Measurements from ENCODE around the gene FBXW4. TPM values are rescaled to one million over a fixed set of nuclear protein-coding genes. Genes with fewer than 3 reads are reported as not detected.

FBXW4 gene
- total and polyA plus RNA-seq, 2 donors: 47.2 to 55.5 TPM

GRCh38 chr10:101631821-101632475 is 63.0 kb downstream of the FBXW4 start:
- WGBS: 80% methylated on average over 8 of the region's 8 CpGs
- H3K4me1 ChIP-seq (ENCODE audit: insufficient read depth): no peaks in the 10 kb centered on the region
- DNase-seq (ENCODE audit: extremely low spot score): no peak
- H3K4me3 ChIP-seq (ENCODE audit: low read depth, low read length): no peak overlapping the region
- H3K36me3 ChIP-seq (ENCODE audit: insufficient read depth): peaks cover 2% of the 10 kb centered on the region
- H3K27ac ChIP-seq (ENCODE audit: low read depth): no peak overlapping the region

- H3K4me1 ChIP-seq (ENCODE audit: insufficient read depth): no peaks in the 10 kb centered on the region
- WGBS: 100% methylated on average over 1 of the region's 1 CpG
- DNase-seq (ENCODE audit: extremely low spot score): no peak
- H3K4me3 ChIP-seq (ENCODE audit: low read depth, low read length): no peak overlapping the region
- no peak overlapping the region for H3K27ac ChIP-seq (ENCODE audit: low read depth)
- H3K36me3 ChIP-seq (ENCODE audit: insufficient read depth): peaks cover 2% of the 10 kb centered on the region
Measured at GRCh38 chr10:101630633-101630920, 64.4 kb downstream of the FBXW4 start.

GRCh38 chr10:101629837-101630632 is 64.9 kb downstream of the FBXW4 start:
- Histone ChIP-seq H3K4me3 (ENCODE audit: low read depth, low read length) (no peak overlapping the region), H3K27ac (ENCODE audit: low read depth) (no peak overlapping the region), H3K36me3 (ENCODE audit: insufficient read depth) (peaks cover 2% of the 10 kb centered on the region), H3K4me1 (ENCODE audit: insufficient read depth) (no peaks in the 10 kb centered on the region)
- no peak for DNase-seq (ENCODE audit: extremely low spot score)
- WGBS: 90% methylated on average over 13 of the region's 13 CpGs

- WGBS: 85% methylated on average over 1 of the region's 1 CpG
- no peak for DNase-seq (ENCODE audit: extremely low spot score)
- Histone ChIP-seq H3K4me3 (ENCODE audit: low read depth, low read length) (no peak overlapping the region), H3K36me3 (ENCODE audit: insufficient read depth) (no peaks in the 10 kb centered on the region), H3K4me1 (ENCODE audit: insufficient read depth) (no peaks in the 10 kb centered on the region), H3K27ac (ENCODE audit: low read depth) (no peak overlapping the region)
Measured at GRCh38 chr10:101625821-101626412, 69.1 kb downstream of the FBXW4 start.

GRCh38 chr10:101624526-101625102 is 70.4 kb downstream of the FBXW4 start:
- no peaks in the 10 kb centered on the region for H3K4me1 ChIP-seq (ENCODE audit: insufficient read depth)
- no peak for DNase-seq (ENCODE audit: extremely low spot score)
- no peaks in the 10 kb centered on the region for H3K36me3 ChIP-seq (ENCODE audit: insufficient read depth)
- H3K27ac ChIP-seq (ENCODE audit: low read depth): no peak overlapping the region
- WGBS: 83% methylated on average over 4 of the region's 4 CpGs
- H3K4me3 ChIP-seq (ENCODE audit: low read depth, low read length): no peak overlapping the region

- WGBS: 96% methylated on average over 1 of the region's 1 CpG
- no peak for DNase-seq (ENCODE audit: extremely low spot score)
- no peaks in the 10 kb centered on the region for H3K4me1 ChIP-seq (ENCODE audit: insufficient read depth)
Measured at GRCh38 chr10:101623528-101623927, 71.4 kb downstream of the FBXW4 start.

GRCh38 chr10:101619983-101620382 is 75.0 kb downstream of the FBXW4 start:
- no peak for DNase-seq (ENCODE audit: extremely low spot score)
- WGBS: 96% methylated on average over 6 of the region's 6 CpGs
- Histone ChIP-seq H3K36me3 (ENCODE audit: insufficient read depth) (no peaks in the 10 kb centered on the region), H3K27ac (ENCODE audit: low read depth) (no peak overlapping the region), H3K4me1 (ENCODE audit: insufficient read depth) (no peaks in the 10 kb centered on the region), H3K4me3 (ENCODE audit: low read depth, low read length) (no peak overlapping the region)

More at GRCh38 chr10:101623528-101623927, 71.4 kb downstream of the FBXW4 start:
- no peak overlapping the region for H3K27ac ChIP-seq (ENCODE audit: low read depth)
- H3K36me3 ChIP-seq (ENCODE audit: insufficient read depth): no peaks in the 10 kb centered on the region
- H3K4me3 ChIP-seq (ENCODE audit: low read depth, low read length): no peak overlapping the region

- no peak overlapping the region for H3K27ac ChIP-seq (ENCODE audit: low read depth)
- H3K4me3 ChIP-seq (ENCODE audit: low read depth, low read length): no peak overlapping the region
- no peaks in the 10 kb centered on the region for H3K36me3 ChIP-seq (ENCODE audit: insufficient read depth)
- 94% methylated on average over 2 of the region's 2 CpGs for WGBS
- no peaks in the 10 kb centered on the region for H3K4me1 ChIP-seq (ENCODE audit: insufficient read depth)
- no peak for DNase-seq (ENCODE audit: extremely low spot score)
Measured at GRCh38 chr10:101618871-101619270, 76.1 kb downstream of the FBXW4 start.

GRCh38 chr10:101617824-101618568 is 77.0 kb downstream of the FBXW4 start:
- Histone ChIP-seq H3K27ac (ENCODE audit: low read depth) (no peak overlapping the region), H3K36me3 (ENCODE audit: insufficient read depth) (no peaks in the 10 kb centered on the region), H3K4me1 (ENCODE audit: insufficient read depth) (no peaks in the 10 kb centered on the region), H3K4me3 (ENCODE audit: low read depth, low read length) (no peak overlapping the region)
- DNase-seq (ENCODE audit: extremely low spot score): no peak
- WGBS: 80% methylated on average over 4 of the region's 4 CpGs

GRCh38 chr10:101617102-101617823 is 77.7 kb downstream of the FBXW4 start:
- WGBS: 81% methylated on average over 8 of the region's 8 CpGs
- no peak for DNase-seq (ENCODE audit: extremely low spot score)
- Histone ChIP-seq H3K4me1 (ENCODE audit: insufficient read depth) (no peaks in the 10 kb centered on the region), H3K4me3 (ENCODE audit: low read depth, low read length) (no peak overlapping the region), H3K36me3 (ENCODE audit: insufficient read depth) (no peaks in the 10 kb centered on the region), H3K27ac (ENCODE audit: low read depth) (no peak overlapping the region)

- H3K36me3 ChIP-seq (ENCODE audit: insufficient read depth): no peaks in the 10 kb centered on the region
- DNase-seq (ENCODE audit: extremely low spot score): no peak
- H3K27ac ChIP-seq (ENCODE audit: low read depth): no peak overlapping the region
- WGBS: 89% methylated on average over 9 of the region's 9 CpGs
- no peaks in the 10 kb centered on the region for H3K4me1 ChIP-seq (ENCODE audit: insufficient read depth)
- H3K4me3 ChIP-seq (ENCODE audit: low read depth, low read length): no peak overlapping the region
Measured at GRCh38 chr10:101616415-101617101, 78.4 kb downstream of the FBXW4 start.

GRCh38 chr10:101615525-101616116 is 79.3 kb downstream of the FBXW4 start:
- Histone ChIP-seq H3K4me1 (ENCODE audit: insufficient read depth) (no peaks in the 10 kb centered on the region), H3K4me3 (ENCODE audit: low read depth, low read length) (no peak overlapping the region), H3K36me3 (ENCODE audit: insufficient read depth) (no peaks in the 10 kb centered on the region), H3K27ac (ENCODE audit: low read depth) (no peak overlapping the region)
- no peak for DNase-seq (ENCODE audit: extremely low spot score)
- 88% methylated on average over 5 of the region's 5 CpGs for WGBS
